ENCODE data around the gene KRT7. TPM values are rescaled to one million over a fixed set of nuclear protein-coding genes. Genes with fewer than 3 reads are reported as not detected.

Gene KRT7
- total RNA-seq, 1 experiment from 2014 or later: 10.0 TPM

GRCh38 chr12:52215587-52216031 lies 17.4 kb upstream of the KRT7 start:
- H4K91ac ChIP-seq (ENCODE audit: insufficient read length, low read depth, low read length): no peak overlapping the region
- no peaks in the 10 kb centered on the region for H3K4me1 ChIP-seq (ENCODE audit: insufficient read depth, low read length)
- H2BK120ac ChIP-seq (ENCODE audit: low read depth, low read length, poor library complexity, severe bottlenecking): no peak overlapping the region
- H2BK20ac ChIP-seq (ENCODE audit: low read depth, low read length, poor library complexity, severe bottlenecking): no peak overlapping the region
- H3K23ac ChIP-seq (ENCODE audit: insufficient read length, low read depth, low read length): no peak overlapping the region
- H3K79me1 ChIP-seq (ENCODE audit: insufficient read depth, low read depth, low read length, poor library complexity, severe bottlenecking): no peaks in the 10 kb centered on the region
- H4K20me1 ChIP-seq (ENCODE audit: control insufficient read depth, insufficient read depth, insufficient read length): no peaks in the 10 kb centered on the region
- no CpG with 5 or more reads among the region's 7 CpGs for WGBS (ENCODE audit: extremely low coverage, insufficient read length, low lambda C conversion rate)
- H3K4me2 ChIP-seq (ENCODE audit: insufficient read depth, insufficient read length, low read length): no peak overlapping the region
- H2BK15ac ChIP-seq (ENCODE audit: low read depth, low read length): no peak overlapping the region
- H3K27ac Mint-ChIP-seq: no peak overlapping the region; a peak in 1 of 7 replicates
- H3K18ac ChIP-seq (ENCODE audit: insufficient read length, low read depth, low read length): no peak overlapping the region
- H4K8ac ChIP-seq (replicated peaks; ENCODE audit: insufficient read length, low read depth, low read length): no peak overlapping the region
- no peaks in the 10 kb centered on the region for H3K9me3 ChIP-seq (ENCODE audit: control insufficient read depth, low read depth, low read length)
- H3K79me2 ChIP-seq (ENCODE audit: insufficient read depth, low read length): no peaks in the 10 kb centered on the region
- H3K9me3 Mint-ChIP-seq: no peaks in the 10 kb centered on the region
- H3K56ac ChIP-seq (ENCODE audit: insufficient read length, low read depth, low read length): no peak overlapping the region
- H3K27me3 Mint-ChIP-seq (ENCODE audit: low read depth): peaks cover 7% of the 10 kb centered on the region
- no peak overlapping the region for H4K5ac ChIP-seq (ENCODE audit: insufficient read length, low read depth, low read length)
- no peak overlapping the region for H3K9ac ChIP-seq (ENCODE audit: extremely low read depth, insufficient read length, low read length)
- no peak overlapping the region for H2AK5ac ChIP-seq (ENCODE audit: insufficient read length, low read length)
- no peak overlapping the region for H2BK12ac ChIP-seq (ENCODE audit: insufficient read length, low read depth, low read length)
- H3K4ac ChIP-seq (ENCODE audit: low read depth, low read length): no peak overlapping the region
- H3K4me3 Mint-ChIP-seq: no peak overlapping the region
- H3T11ph ChIP-seq (ENCODE audit: low read length): no peak overlapping the region
- no peaks in the 10 kb centered on the region for H3K23me2 ChIP-seq (ENCODE audit: insufficient read length, low read depth, low read length, poor library complexity, severe bottlenecking)
- no peaks in the 10 kb centered on the region for H3K36me3 Mint-ChIP-seq (ENCODE audit: insufficient read depth in 1 of 3, low read depth in 3 of 3)
- no peak for TF ChIP-seq CTCF (conservative IDR thresholded peaks at IDR 0.05)
- H3K27me3 ChIP-seq (ENCODE audit: insufficient read depth, low read length): no peaks in the 10 kb centered on the region
- DNase-seq: no peak
- H3K4me1 Mint-ChIP-seq: peaks cover 4 to 21% of the 10 kb centered on the region in 2 experiments
- no peak overlapping the region for H2AFZ ChIP-seq (ENCODE audit: low read length)
- H3K27ac ChIP-seq (ENCODE audit: insufficient read length, low read depth, low read length): no peak overlapping the region
- H3K14ac ChIP-seq (ENCODE audit: insufficient read depth, low read length): no peak overlapping the region; the same call in 1 of the 2 replicates
- no peak overlapping the region for H2BK5ac ChIP-seq (ENCODE audit: insufficient read length, low read length)
